ENCODE measurements around the gene PAN3.
"Not testable (repeated sequence)": the region's sequence is repeated elsewhere in the genome, so short reads cannot be mapped to it uniquely, and the experiment has no call there.

Gene PAN3

DNA sequence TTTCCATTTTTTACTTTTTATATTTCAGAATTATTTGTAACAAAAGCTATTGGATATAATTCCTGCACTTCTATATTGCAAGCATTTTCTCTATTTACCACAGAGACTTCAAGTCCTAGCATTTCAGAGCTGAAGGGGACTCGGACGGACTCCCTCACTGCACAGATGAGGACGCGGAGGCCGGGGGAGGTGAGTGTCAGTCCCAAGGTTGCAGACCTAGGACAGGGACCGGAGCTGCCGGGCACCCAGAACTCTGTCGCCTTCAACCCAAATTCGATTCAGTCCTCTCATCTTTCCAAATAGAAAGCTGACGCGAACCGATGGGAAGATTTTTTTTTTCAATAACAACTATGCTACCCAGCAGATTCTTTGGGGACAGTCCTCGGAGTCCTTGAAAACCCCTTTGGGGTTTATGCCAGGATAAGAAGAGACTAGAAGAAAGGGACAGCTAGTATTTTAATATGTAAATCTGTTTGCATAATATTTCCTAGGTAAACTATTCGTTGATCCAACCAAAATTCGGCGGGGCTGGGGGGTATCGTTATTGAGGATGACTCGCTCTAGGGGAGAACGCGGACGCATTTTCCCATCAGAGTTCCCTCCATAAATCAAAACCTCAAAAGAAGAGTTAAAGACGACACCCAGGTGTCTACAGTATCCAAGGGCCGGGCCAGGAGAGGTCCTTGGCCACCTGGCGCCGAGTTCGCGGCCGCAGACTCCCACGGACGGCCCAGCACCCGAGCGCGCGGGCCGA, 38.8 kb upstream of the PAN3 start:
- TF ChIP-seq, protein P1, sequence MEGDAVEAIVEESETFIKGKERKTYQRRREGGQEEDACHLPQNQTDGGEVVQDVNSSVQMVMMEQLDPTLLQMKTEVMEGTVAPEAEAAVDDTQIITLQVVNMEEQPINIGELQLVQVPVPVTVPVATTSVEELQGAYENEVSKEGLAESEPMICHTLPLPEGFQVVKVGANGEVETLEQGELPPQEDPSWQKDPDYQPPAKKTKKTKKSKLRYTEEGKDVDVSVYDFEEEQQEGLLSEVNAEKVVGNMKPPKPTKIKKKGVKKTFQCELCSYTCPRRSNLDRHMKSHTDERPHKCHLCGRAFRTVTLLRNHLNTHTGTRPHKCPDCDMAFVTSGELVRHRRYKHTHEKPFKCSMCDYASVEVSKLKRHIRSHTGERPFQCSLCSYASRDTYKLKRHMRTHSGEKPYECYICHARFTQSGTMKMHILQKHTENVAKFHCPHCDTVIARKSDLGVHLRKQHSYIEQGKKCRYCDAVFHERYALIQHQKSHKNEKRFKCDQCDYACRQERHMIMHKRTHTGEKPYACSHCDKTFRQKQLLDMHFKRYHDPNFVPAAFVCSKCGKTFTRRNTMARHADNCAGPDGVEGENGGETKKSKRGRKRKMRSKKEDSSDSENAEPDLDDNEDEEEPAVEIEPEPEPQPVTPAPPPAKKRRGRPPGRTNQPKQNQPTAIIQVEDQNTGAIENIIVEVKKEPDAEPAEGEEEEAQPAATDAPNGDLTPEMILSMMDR (IDR thresholded peaks at IDR 0.05; ENCODE audit: low read depth, low read length), result no peak

DNA sequence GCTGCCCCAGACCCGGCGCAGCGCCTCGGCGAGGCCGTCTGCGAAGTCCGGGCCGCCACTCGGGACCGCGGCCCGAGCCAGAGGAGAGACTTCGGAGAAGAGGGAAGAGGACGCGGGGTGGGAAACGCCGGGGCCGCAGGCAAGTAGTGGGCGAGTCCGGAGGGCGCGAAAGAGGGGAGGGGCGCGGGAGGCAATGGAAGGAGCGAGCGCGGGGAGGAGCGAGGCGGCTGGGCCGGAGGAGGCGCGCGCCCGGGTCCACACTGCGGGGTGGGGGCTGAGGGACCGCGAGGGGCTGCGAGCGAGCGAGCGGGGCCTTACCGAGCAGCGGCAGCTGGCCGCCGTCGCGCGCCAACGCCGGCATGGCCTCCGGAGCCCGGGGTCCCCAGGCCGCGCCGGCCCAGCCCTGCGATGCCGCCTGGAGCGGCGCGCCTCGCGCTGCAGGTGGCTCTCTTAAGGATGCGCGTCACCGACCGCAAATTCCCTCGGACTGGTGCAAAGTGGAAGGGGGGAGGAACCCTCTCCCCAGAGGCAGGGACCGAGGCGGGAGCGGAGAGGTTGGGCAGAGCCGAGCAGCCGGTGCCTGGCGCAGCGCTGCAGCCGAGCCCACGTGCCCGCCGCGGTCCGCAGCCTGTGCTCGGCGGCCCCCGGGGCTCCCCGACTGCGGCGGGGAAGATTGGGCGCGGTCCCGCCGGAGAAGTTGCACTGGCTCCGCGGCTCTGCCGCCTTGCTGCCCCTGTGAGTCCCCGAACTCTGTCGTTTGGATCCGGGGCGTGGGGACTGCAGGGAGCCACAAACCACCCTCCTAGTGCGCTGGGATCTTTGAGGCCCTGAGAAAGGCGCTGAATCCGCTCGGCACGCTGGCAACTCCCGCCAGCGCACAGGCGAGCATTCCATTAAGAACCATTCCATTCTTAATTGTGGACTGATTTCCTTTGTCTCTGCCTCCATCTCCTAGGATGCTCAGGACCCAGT, 37.9 kb upstream of the PAN3 start, which contains the start of gene FLT3:
TSS of gene FLT3 (minus strand) at position 427 of the 972 bp plus-strand sequence. CDS start at position 361, 66 bp downstream.
- no peak for DNase-seq (ENCODE audit: extremely low read depth, low read depth)
- TF ChIP-seq, protein P1 (IDR thresholded peaks at IDR 0.05; ENCODE audit: low read depth, low read length), result no peak

More for the DNA sequence above, 38.8 kb upstream of the PAN3 start:
- DNase-seq (ENCODE audit: extremely low read depth, low read depth), result no peak

DNA sequence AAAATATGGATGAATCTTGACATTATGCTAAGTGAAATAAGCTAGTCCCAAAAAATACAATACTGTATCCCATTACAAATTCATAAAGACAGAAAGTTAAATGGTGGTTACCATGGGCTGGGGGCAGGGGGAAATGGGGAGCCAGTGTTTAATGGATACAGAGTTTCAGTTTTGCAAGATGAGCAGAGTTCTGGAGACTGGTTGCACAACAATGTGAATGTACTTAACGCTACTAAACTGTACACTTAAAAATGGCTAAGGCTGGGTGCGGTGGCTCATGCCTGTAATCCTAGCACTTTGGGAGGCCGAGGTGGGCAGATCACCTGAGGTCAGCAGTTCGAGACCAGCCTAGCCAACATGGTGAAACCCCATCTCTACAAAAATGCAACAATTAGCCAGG, 36.5 kb upstream of the PAN3 start:
- not testable (repeated sequence) for DNase-seq (ENCODE audit: extremely low read depth, low read depth)

DNA sequence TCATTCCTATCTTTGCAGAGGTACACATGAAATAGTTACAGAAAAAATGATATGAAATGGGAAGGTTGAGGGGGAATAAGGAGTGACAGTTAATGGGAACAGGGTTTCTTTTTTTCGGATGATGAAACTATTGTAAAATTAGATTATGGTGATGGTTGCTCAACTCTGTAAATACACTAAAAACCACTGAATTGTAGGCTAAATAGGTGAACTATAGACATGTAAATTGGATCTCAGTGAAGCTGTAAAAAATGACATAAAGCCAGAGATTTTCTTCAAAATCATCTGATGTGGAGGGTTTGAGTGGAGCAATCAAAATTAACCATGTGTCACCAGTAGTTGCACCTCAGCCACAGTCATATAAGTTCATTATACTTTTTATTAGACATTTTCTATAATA, 31.4 kb upstream of the PAN3 start:
- TF ChIP-seq, protein P1 (IDR thresholded peaks at IDR 0.05; ENCODE audit: low read depth, low read length), result no peak
- no peak for DNase-seq (ENCODE audit: extremely low read depth, low read depth)

DNA sequence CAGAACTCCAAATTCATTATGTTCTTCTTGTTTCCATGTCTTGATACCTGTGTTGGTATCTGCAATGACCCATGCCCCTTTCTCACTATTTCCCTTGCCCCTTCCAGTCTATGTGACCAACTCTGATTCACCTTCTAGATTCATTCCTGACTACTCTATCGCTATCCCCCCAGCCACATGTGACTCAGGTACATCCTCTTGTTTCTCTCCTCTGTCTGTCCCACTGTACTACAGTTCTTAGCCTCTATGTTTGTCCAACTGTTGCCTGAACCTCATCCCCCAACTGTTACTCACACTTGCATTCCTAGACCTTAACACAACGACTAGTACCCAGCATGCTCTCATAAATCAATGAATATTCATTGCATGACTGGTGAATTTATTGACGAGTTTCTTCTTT, 27.9 kb upstream of the PAN3 start:
- no peak for DNase-seq (ENCODE audit: extremely low read depth, low read depth)
- TF ChIP-seq, protein P1 (IDR thresholded peaks at IDR 0.05; ENCODE audit: low read depth, low read length), result no peak

DNA sequence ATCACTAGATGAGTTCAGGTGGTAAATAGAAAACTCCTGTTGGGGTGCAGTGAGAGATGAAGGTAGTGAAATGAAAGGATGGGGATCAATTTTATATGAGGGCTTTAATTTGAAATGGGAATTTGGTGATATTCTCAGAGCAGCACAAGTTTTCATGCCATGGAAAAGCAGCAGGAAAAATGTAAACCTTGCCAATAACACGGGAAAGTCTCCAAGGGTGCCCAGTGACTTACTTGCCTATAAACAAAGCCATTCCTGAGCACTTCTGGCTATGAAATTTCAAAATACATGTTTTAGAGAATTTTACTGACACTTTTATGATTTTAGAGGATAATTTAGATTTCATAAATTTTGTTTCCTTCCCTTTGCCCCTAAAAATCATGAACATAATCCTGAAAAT, 21.6 kb upstream of the PAN3 start:
- TF ChIP-seq, protein P1 (IDR thresholded peaks at IDR 0.05; ENCODE audit: low read depth, low read length), result no peak
- DNase-seq (ENCODE audit: extremely low read depth, low read depth), result no peak

DNA sequence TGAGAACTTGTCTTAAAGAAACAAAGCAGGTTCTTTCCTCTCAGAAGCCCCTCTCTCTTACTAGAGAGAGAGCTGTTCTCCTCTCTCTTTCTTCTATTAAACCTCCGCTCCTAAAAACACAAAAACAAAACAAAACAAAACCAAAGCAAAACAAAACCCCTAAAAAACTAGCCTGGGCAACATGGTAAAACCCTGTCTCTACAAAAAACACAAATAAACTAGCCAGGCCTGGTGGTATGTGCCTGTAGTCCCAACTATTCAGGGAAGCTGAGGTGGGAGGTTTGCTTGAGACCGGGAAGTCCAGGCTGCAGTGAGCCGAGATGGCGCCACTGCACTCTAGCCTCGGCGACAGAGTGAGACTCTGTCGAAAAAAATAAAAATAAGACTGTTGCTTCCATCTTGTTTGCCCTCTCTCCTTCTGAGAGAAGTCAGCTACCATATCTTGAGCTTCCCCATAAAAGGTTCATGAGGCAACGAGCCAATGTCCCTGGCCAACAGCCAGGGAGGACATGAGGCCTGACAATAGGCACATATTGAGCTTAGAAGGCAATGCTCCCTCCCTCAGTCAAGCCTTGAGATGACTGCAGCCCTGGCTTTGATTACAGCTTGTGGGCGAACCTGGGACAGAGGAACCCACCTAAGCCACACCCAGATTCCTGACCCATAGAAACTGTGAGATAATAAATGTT, 20.5 kb upstream of the PAN3 start:
- no peak for DNase-seq (ENCODE audit: extremely low read depth, low read depth)
- TF ChIP-seq, protein P1 (IDR thresholded peaks at IDR 0.05; ENCODE audit: low read depth, low read length), result no peak

Data from AG09319 (cell line).